BJ (cell line): Measurements from ENCODE around the gene C22orf23. TPM values are rescaled to one million over a fixed set of nuclear protein-coding genes. Genes with fewer than 3 reads are reported as not detected.

Source experiments
- CTCF ChIA-PET: fragments of 350-600 bp; formaldehyde crosslinking; extraction: SDS; loops from one replicate; lab custom pipeline; 2021; ENCODE audit warnings: antibody characterized with exemption, inconsistent platforms; lab: Yijun Ruan, JAX
- POLR2A ChIA-PET: fragments of 300-600 bp; sonication (Branson Sonifier 250); formaldehyde crosslinking; extraction: SDS; loops from one replicate; lab custom pipeline; 2021; ENCODE audit warnings: antibody characterized with exemption; lab: Charles Lee
- DNase-seq: peaks from one replicate; pipeline ENCODE4 v3.0.0-alpha.2; 2011; ENCODE audit warnings: low read depth
- H3K27me3 ChIP-seq: 2 replicates; pipeline ENCODE4 v1.6.0; 2011; ENCODE audit warnings: low read length; ENCODE audit not compliant: control insufficient read depth, insufficient read depth
- H3K36me3 ChIP-seq: 2 replicates; pipeline ENCODE4 v1.5.1; 2011; ENCODE audit warnings: low read length; ENCODE audit not compliant: control insufficient read depth, insufficient read depth
- H3K4me3 ChIP-seq: 2 replicates; pipeline ENCODE4 v1.5.1; 2011; ENCODE audit warnings: low read depth, mild to moderate bottlenecking, control low read depth, low read length
- CTCF ChIP-seq: IDR thresholded peaks from 2 replicates; pipeline ENCODE4 v1.5.1; 2011; ENCODE audit warnings: low read depth, mild to moderate bottlenecking, control low read depth, inconsistent platforms, low read length, moderate library complexity; ENCODE audit not compliant: insufficient read depth
- polyA plus RNA-seq: library from polyadenylated mRNA; depleted of rRNA; stranded (reverse); fragments of >200 nt; gene quantifications from 2 replicates; pipeline ENCODE4 v1.2.3, GENCODE V29; 2011

C22orf23 gene
- polyA plus RNA-seq, 1 experiment, result 0.38 TPM

DNA sequence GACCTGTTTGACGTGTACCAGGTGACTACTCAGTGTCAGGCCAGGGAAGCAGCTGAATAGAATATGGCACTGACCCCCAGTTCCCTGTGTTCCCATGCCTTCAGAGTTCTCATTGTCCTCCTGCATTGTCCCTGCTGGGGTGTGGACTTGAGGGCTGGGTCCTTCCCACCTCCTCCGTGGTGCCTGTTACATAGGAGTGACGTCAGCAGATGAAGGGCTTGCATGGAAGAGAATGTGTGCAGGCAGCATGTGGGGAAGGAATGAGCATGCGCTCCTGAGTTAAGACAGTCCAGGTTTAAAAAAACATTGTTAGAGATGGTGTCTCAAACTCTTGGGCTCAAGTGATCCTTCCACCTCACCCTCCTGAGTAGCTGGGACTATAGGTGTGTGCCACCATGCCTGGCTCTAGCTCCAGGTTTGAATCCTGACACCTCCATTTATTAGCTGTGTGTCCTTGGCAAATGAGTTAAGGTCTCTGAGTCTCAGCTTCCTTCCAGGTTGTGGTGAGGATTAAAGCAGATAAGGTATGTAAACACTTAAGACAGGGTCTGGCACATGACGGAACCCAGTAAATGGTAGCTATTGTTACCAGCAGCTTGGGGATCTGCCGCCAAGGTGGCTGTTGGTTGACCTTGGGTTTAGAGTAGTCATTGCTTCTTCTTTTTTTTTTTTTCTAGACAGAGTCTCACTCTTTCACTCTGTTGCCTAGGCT, 38.5 kb upstream of the C22orf23 start:
- no peak overlapping the region for H3K4me3 ChIP-seq
- DNase-seq, result no peak
- peaks cover 1% of the 10 kb centered on the region; the same call in 1 of the 2 replicates for H3K27me3 ChIP-seq
- no peak for TF ChIP-seq CTCF
- H3K36me3 ChIP-seq, result no peaks in the 10 kb centered on the region
- POLR2A ChIA-PET, result no interaction called here
- CTCF ChIA-PET, result interaction anchor here (1.2 to 1.4 kb wide), 2 partner anchors 18 to 26 kb away, joined by 3 to 4 read pairs; no protein-coding TSS in a partner anchor

- Histone ChIP-seq H3K4me3 (no peak overlapping the region), H3K27me3 (peaks cover 1% of the 10 kb centered on the region; the same call in 1 of the 2 replicates), H3K36me3 (no peaks in the 10 kb centered on the region)
- POLR2A ChIA-PET, result no interaction called here
- CTCF ChIA-PET, result interaction anchor here (0.5 kb wide), 1 partner anchor 354 kb away, joined by 3 read pairs; no protein-coding TSS in a partner anchor
- TF ChIP-seq CTCF, result no peak
- DNase-seq, result no peak
Observed at GRCh38 chr22:37990862-37991261, 37.5 kb upstream of the C22orf23 start.

DNA sequence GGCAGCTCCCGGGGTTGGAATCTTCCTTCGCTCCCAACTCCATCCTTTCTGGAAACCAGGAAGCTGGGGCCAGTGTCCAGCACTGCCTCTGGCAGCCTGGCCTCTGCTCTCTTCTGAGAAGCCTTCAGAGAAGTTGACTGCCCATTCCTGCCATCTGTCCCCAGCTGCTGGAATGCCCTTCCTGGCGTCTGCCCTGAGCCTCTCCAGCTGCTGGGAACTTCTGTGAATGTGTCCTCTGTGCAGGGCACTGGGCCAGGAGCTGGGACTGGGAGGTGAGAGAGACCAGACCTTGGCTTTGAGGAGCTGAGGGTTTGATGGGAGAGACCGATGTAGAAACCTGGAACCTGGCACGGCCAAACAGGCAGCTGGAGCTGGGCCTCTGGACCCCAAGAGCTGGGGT, 36.9 kb upstream of the C22orf23 start:
- Histone ChIP-seq H3K4me3 (no peak overlapping the region), H3K36me3 (no peaks in the 10 kb centered on the region), H3K27me3 (peaks cover 1% of the 10 kb centered on the region; the same call in 1 of the 2 replicates)
- ChIA-PET CTCF (interaction anchor here (0.5 kb wide), 1 partner anchor 353 kb away, joined by 3 read pairs; no protein-coding TSS in a partner anchor), POLR2A (no interaction called here)
- no peak for DNase-seq
- TF ChIP-seq CTCF, result no peak

DNA sequence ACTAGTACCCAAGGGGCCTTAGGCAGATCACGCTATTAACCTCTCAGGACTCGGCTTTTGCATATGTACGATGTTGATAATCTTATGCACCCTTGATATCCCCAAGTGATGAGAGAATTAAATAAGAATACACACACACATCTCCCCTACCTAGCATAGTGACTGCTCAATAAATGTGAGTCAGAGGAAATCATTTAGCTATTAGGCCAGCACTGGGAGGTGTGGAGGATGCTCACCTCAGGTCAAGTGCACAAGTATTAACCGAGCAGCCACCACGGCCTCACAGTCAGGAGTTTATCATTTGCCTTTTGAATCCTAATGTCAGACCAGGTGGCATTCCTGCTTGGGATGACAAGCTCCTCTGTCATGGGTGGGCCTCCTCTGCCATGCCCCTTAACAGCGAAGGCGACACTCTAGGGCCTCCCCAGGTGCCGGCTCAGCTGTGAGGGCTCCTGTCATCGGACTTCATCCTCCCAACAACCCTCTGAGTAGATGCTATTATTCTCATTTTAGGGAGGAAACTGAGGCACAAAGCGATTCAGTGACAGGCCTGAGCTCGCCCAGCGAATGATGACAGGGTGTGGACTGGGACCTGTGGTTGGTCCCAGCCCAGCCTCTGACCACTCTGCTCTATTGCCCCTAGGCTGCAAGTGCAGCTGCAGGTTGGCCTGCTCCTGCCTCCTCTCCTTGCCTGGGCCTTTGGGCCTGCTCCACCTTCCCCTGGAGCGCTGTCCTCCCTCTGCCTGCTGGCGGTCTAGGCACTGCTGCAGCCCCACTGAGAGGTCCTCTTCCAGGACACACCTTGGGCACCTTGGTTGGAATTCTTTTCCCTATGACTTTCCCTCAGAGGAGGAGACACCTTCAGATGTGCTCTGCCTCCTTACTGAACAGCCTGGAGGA, 36.0 kb upstream of the C22orf23 start:
- TF ChIP-seq CTCF, result no peak
- ChIA-PET CTCF (interaction anchor here (0.7 to 0.9 kb wide), 2 partner anchors 17 to 25 kb away, joined by 3 to 4 read pairs; no protein-coding TSS in a partner anchor), POLR2A (no interaction called here)
- Histone ChIP-seq H3K27me3 (peaks cover 1% of the 10 kb centered on the region; the same call in 1 of the 2 replicates), H3K36me3 (no peaks in the 10 kb centered on the region), H3K4me3 (no peak overlapping the region)
- DNase-seq, result no peak

DNA sequence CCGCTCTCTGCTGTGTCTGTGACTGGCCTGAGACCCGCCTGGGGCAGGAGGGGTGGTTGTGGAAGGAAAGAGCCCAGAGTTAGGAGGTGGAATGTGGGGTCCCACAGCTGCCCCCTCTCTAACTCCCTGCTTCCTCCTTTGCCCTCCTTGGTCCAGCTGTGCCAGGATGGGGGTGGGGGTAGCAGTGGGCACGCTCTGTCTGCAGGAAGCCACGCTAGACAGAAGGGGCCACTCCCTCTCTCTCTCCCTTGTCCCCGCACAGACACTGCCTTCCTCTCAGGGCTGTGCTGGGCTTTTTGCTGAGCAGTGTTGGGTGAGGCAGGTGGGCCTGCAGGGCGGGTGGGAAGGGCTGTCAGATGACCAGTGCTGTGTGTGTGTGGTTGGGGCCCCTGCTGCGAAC, 33.0 kb upstream of the C22orf23 start:
- DNase-seq, result no peak
- no peaks in the 10 kb centered on the region for H3K27me3 ChIP-seq
- no peak for TF ChIP-seq CTCF
- no peak overlapping the region for H3K4me3 ChIP-seq
- POLR2A ChIA-PET, result no interaction called here
- H3K36me3 ChIP-seq, result no peaks in the 10 kb centered on the region
- CTCF ChIA-PET, result no interaction called here
